Measurements from ENCODE around the gene SORCS1.

DNA sequence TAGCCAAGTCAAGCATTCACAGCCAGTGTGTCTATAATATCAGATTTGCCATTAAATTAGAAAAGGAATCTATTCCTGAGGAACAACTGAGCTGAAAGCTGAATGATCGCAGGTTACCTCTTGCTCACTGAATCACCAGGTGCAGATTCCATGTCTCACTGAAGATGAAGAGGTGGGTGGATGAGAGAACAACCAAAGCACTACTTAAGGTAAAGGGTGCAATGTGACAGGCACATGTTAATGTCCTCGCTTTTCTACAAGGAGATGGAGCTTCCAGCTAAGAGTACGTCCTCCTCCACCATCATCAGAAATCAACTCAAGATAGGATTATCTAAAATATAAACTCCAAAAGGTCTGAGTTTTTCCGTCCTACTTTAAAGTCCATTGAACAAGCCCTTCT lies 4.6 kb downstream of the SORCS1 start:
- TF ChIP-seq EZH2 (IDR thresholded peaks at IDR 0.05), result no peak
- TF ChIP-seq, protein P1, sequence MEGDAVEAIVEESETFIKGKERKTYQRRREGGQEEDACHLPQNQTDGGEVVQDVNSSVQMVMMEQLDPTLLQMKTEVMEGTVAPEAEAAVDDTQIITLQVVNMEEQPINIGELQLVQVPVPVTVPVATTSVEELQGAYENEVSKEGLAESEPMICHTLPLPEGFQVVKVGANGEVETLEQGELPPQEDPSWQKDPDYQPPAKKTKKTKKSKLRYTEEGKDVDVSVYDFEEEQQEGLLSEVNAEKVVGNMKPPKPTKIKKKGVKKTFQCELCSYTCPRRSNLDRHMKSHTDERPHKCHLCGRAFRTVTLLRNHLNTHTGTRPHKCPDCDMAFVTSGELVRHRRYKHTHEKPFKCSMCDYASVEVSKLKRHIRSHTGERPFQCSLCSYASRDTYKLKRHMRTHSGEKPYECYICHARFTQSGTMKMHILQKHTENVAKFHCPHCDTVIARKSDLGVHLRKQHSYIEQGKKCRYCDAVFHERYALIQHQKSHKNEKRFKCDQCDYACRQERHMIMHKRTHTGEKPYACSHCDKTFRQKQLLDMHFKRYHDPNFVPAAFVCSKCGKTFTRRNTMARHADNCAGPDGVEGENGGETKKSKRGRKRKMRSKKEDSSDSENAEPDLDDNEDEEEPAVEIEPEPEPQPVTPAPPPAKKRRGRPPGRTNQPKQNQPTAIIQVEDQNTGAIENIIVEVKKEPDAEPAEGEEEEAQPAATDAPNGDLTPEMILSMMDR (IDR thresholded peaks at IDR 0.05), result no peak

Measured in neural progenitor cell (in vitro differentiated cells).